ENCODE measurements around the gene AVEN. TPM values are rescaled to one million over a fixed set of nuclear protein-coding genes. Genes with fewer than 3 reads are reported as not detected.

AVEN gene
- total and polyA plus RNA-seq, 2 of the 8 experiments (the other 6 are each of a cell fraction or from before 2014, with no cell fraction given), result 5.5 to 17.0 TPM

DNA sequence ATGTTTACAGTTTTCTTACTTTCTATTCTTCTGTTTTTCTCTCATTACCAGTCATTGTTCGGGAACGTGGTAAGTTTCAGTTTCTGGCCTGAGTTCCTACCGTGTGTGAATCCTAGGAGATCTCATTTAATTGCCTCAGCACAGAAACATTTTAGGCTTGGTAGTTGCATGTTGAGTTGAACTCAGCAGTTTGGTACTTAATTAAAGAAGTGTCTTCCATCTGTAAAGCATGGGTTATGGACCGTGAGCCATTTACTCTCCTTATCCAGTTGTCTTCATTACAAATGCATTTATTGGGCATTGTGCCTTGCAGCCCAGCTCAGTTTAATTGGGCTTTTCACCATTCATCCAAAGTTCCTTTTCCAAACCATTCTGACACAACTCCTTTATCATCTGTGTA lies 212.8 kb downstream of the AVEN start:
- DNase-seq (ENCODE audit: low read depth in 1 of 2, low spot score in 2 of 2), result no peak
- H2BK120ac ChIP-seq (replicated peaks; ENCODE audit: low read depth, low read length), result no peak overlapping the region
- no peak overlapping the region for H3K18ac ChIP-seq (ENCODE audit: extremely low read depth, low read length)
- no peaks in the 10 kb centered on the region for H3K79me1 ChIP-seq (ENCODE audit: low read depth, low read length)
- peaks cover 0 to 3% (median 0%) of the 10 kb centered on the region in 4 experiments; a peak in 2 of 7 replicates for H3K4me1 ChIP-seq (replicated peaks in 1 of 4; ENCODE audit: control insufficient read depth in 3 of 4, insufficient read depth in 4 of 4, low read length in 3 of 4)
- H4K91ac ChIP-seq (replicated peaks; ENCODE audit: insufficient read length, low read length), result no peak overlapping the region
- no peak overlapping the region for H3K4me2 ChIP-seq (ENCODE audit: insufficient read depth in 1 of 2, low read depth in 2 of 2, low read length in 2 of 2)
- no peak overlapping the region for H3K9ac ChIP-seq (replicated peaks in 1 of 4; ENCODE audit: extremely low read depth in 1 of 4, low read depth in 3 of 4, low read length in 3 of 4)
- no peak overlapping the region for H3K23ac ChIP-seq (ENCODE audit: insufficient read length)
- H2BK12ac ChIP-seq (ENCODE audit: low read depth, low read length), result no peak overlapping the region
- no peaks in the 10 kb centered on the region for H3K23me2 ChIP-seq (ENCODE audit: low read depth, low read length)
- no peak overlapping the region for H3K14ac ChIP-seq (ENCODE audit: insufficient read length)
- H2BK15ac ChIP-seq (ENCODE audit: low read length), result no peak overlapping the region
- 92% methylated on average over 4 of the region's 4 CpGs; no CpG with 5 or more reads in 1 of the 2 experiments for WGBS, 2 experiments (ENCODE audit: extremely low coverage in 1 of 2, insufficient coverage in 1 of 2, insufficient read length in 1 of 2, insufficient replicate concordance in 2 of 2, low coverage in 1 of 2, low lambda C conversion rate in 2 of 2, missing lambda C conversion rate in 1 of 2)
- H3K4ac ChIP-seq (replicated peaks; ENCODE audit: insufficient read length, low read depth, low read length), result no peak overlapping the region
- H3K56ac ChIP-seq (replicated peaks; ENCODE audit: insufficient read length, low read depth, low read length), result no peak overlapping the region
- H3K79me2 ChIP-seq (ENCODE audit: control insufficient read depth in 1 of 2, insufficient read depth in 2 of 2, low read length in 2 of 2), result no peaks in the 10 kb centered on the region
- ChIA-PET CTCF (ENCODE audit: partially characterized antibody) (interaction anchor here (1.1 kb wide), 1 partner anchor 100 kb away, joined by 3 read pairs; no protein-coding TSS in a partner anchor), POLR2A (ENCODE audit: partially characterized antibody) (no interaction called here)
- no peaks in the 10 kb centered on the region for H4K20me1 ChIP-seq (replicated peaks in 1 of 2; ENCODE audit: control insufficient read depth in 1 of 2, insufficient read depth in 2 of 2, low read length in 2 of 2)
- H4K5ac ChIP-seq (ENCODE audit: insufficient read length, low read depth, low read length), result no peak overlapping the region
- H4K8ac ChIP-seq (ENCODE audit: extremely low read depth, insufficient read depth, low read length), result no peak overlapping the region
- no peaks in the 10 kb centered on the region for H3K36me3 ChIP-seq (ENCODE audit: control insufficient read depth in 2 of 4, insufficient read depth in 4 of 4, low read length in 3 of 4)
- H2AFZ ChIP-seq (ENCODE audit: low read length), result no peak overlapping the region
- H2AK5ac ChIP-seq (ENCODE audit: low read depth, low read length), result no peak overlapping the region
- no peak overlapping the region for H3K27ac ChIP-seq (ENCODE audit: low read depth, low read length)
- no peak overlapping the region for H3K4me3 ChIP-seq (ENCODE audit: extremely low read depth in 1 of 4, insufficient read depth in 2 of 4, low read depth in 3 of 4, low read length in 4 of 4)
- no peak overlapping the region for H2BK20ac ChIP-seq (ENCODE audit: low read length)
- no peak for FAIRE-seq
- no peak overlapping the region for H2BK5ac ChIP-seq (ENCODE audit: low read depth, low read length)
- no peaks in the 10 kb centered on the region for H3K27me3 ChIP-seq (replicated peaks in 1 of 4; ENCODE audit: control insufficient read depth in 3 of 4, extremely low read depth in 1 of 4, insufficient read depth in 3 of 4, low read length in 3 of 4)
- no peaks in the 10 kb centered on the region for H3K9me3 ChIP-seq (ENCODE audit: insufficient read depth in 2 of 2, low read depth in 1 of 2, low read length in 1 of 2)

All from H1 (cell line).